Ishikawa (cell line): ENCODE measurements around the gene PPP1R18.

Experiments used
- EP300 ChIP-seq: IDR thresholded peaks from 2 replicates; pipeline ENCODE4 v1.6.1; 2012; ENCODE audit warnings: borderline replicate concordance
- NFIC ChIP-seq: IDR thresholded peaks from 2 replicates; pipeline ENCODE4 v1.6.1; 2012
- REST ChIP-seq: IDR thresholded peaks from 2 replicates; pipeline ENCODE4 v1.6.1; 2012; ENCODE audit warnings: low read depth, mild to moderate bottlenecking
- TCF12 ChIP-seq: IDR thresholded peaks from 2 replicates; pipeline ENCODE4 v1.6.1; 2012; ENCODE audit warnings: low read depth
- TEAD4 ChIP-seq: IDR thresholded peaks from 2 replicates; pipeline ENCODE4 v1.6.1; 2012
- TF ChIP-seq, protein P1 (sequence below): IDR thresholded peaks from 2 replicates; pipeline ENCODE4 v1.6.1; 2012

DNA sequence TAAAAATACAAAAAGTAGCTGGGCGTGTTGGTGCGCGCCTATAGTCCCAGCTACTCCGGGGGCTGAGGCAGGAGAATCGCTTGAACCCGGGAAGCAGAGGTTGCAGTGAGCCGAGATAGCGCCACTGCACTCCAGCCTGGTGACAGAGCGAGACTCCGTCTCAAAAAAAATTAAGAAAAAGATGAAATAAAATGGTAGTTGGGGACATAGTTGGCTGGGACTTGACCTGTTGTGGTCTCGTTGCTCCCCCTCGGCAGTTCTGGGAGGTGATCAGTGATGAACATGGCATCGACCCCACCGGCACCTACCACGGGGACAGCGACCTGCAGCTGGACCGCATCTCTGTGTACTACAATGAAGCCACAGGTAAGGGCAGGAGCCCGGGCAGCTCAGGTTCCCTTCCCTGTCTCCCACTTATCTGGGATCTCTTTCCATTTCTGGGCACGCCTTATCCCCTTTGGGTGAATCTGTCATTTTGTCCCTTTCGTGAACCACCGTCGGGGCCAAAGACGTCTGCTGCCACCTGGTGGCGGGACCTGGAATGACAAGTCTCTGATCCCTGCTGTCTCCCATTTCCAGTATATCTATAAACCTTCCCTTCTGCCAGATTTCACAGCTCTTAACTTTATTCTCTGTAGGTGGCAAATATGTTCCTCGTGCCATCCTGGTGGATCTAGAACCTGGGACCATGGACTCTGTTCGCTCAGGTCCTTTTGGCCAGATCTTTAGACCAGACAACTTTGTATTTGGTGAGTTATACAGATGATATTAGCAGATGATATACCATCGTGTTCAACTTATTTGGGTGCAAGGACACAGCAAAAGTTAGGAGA is 36.1 kb upstream of the PPP1R18 start:
- TF ChIP-seq, protein P1, sequence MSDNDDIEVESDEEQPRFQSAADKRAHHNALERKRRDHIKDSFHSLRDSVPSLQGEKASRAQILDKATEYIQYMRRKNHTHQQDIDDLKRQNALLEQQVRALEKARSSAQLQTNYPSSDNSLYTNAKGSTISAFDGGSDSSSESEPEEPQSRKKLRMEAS = no peak
- TF ChIP-seq TCF12 (no peak), NFIC (no peak), TEAD4 (peak; percentile 15; the same call in 1 of the 2 replicates), REST (no peak), EP300 (no peak)
